IMR-90 (cell line): ENCODE results near the gene EXD2. TPM values are rescaled to one million over a fixed set of nuclear protein-coding genes. Genes with fewer than 3 reads are reported as not detected.

ENCODE experiments used
- ATAC-seq: fragments of 200-7000 bp; cut with Tn5 transposase; 2 replicates; pipeline ENCODE4 v1.9.1; 2020; ENCODE audit warnings: low read depth, mild to moderate bottlenecking, moderate library complexity
- BruUV-seq: library from RNA; stranded (reverse); fragments of 400-500 nt; replicated peaks from 2 replicates; lab custom pipeline; 2021; lab: Mats Ljungman, UMichigan
- CTCF ChIA-PET: fragments of 300-600 bp; formaldehyde crosslinking; extraction: SDS; loops from one replicate; lab custom pipeline; 2021; ENCODE audit warnings: antibody characterized with exemption; lab: Yijun Ruan, JAX
- POLR2A ChIA-PET: fragments of 300-600 bp; sonication (Branson Sonifier 250); formaldehyde crosslinking; loops from one replicate; lab custom pipeline; 2022; ENCODE audit warnings: antibody characterized with exemption; ENCODE audit not compliant: unreplicated experiment; lab: Charles Lee
- DNase-seq: peaks from one replicate; pipeline ENCODE4 v3.0.0; 2013
- H2AFZ ChIP-seq: replicated peaks from 2 replicates; pipeline ENCODE3; 2013; ENCODE audit warnings: low read length, mild to moderate bottlenecking; ENCODE audit not compliant: poor library complexity
- H2AK5ac ChIP-seq: 2 replicates; pipeline ENCODE4 v1.6.1; 2013; ENCODE audit warnings: low read depth, low read length, inconsistent platforms
- H2AK9ac ChIP-seq: replicated peaks from 2 replicates; pipeline ENCODE3; 2013; ENCODE audit warnings: mild to moderate bottlenecking, low read depth, low read length, moderate library complexity; ENCODE audit not compliant: poor library complexity
- H2BK120ac ChIP-seq: 2 replicates; pipeline ENCODE4 v1.6.1; 2013; ENCODE audit warnings: low read depth, low read length, inconsistent platforms
- H2BK15ac ChIP-seq: 3 replicates; pipeline ENCODE4 v1.6.1; 2013; ENCODE audit warnings: low read depth, low read length, inconsistent platforms
- H2BK20ac ChIP-seq: 2 replicates; pipeline ENCODE4 v1.6.1; 2013; ENCODE audit warnings: low read depth, mild to moderate bottlenecking, inconsistent platforms, low read length, moderate library complexity
- H2BK5ac ChIP-seq: 2 replicates; pipeline ENCODE4 v1.6.1; 2013; ENCODE audit warnings: mild to moderate bottlenecking, low read depth, low read length, inconsistent platforms; ENCODE audit not compliant: poor library complexity, severe bottlenecking
- H3K14ac ChIP-seq: replicated peaks from 2 replicates; pipeline ENCODE4 v1.6.1; 2013; ENCODE audit warnings: low read depth, low read length, inconsistent platforms
- H3K18ac ChIP-seq: 2 replicates; pipeline ENCODE4 v1.6.1; 2013; ENCODE audit warnings: low read depth, low read length, control low read depth
- H3K23ac ChIP-seq: 2 replicates; pipeline ENCODE4 v1.6.1; 2013; ENCODE audit warnings: low read depth, low read length, inconsistent platforms
- H3K27ac ChIP-seq: 2 replicates; pipeline ENCODE4 v1.5.1; 2013; ENCODE audit warnings: mild to moderate bottlenecking, control low read depth, low read length; ENCODE audit not compliant: insufficient read depth
- H3K27me3 ChIP-seq: 2 replicates; pipeline ENCODE4 v1.6.1; 2013; ENCODE audit warnings: low read length; ENCODE audit not compliant: control insufficient read depth, insufficient read depth
- H3K36me3 ChIP-seq: 2 replicates; pipeline ENCODE4 v1.6.1; 2013; ENCODE audit warnings: low read length, mixed read lengths; ENCODE audit not compliant: control insufficient read depth, insufficient read depth
- H3K4ac ChIP-seq: 2 replicates; pipeline ENCODE4 v1.6.1; 2013; ENCODE audit warnings: low read depth, low read length, inconsistent platforms
- H3K4me1 ChIP-seq: 2 replicates; pipeline ENCODE4 v1.6.1; 2013; ENCODE audit warnings: low read length, mixed read lengths; ENCODE audit not compliant: control insufficient read depth, insufficient read depth
- H3K4me2 ChIP-seq: 2 replicates; pipeline ENCODE4 v1.6.1; 2013; ENCODE audit warnings: low read depth, mild to moderate bottlenecking, control low read depth, low read length, moderate library complexity
- H3K4me3 ChIP-seq: 2 replicates; pipeline ENCODE4 v1.5.1; 2013; ENCODE audit warnings: low read depth, mild to moderate bottlenecking, control low read depth, low read length, moderate library complexity; ENCODE audit not compliant: insufficient read depth
- H3K56ac ChIP-seq: 2 replicates; pipeline ENCODE4 v1.6.1; 2013; ENCODE audit warnings: low read length, inconsistent platforms; ENCODE audit not compliant: insufficient read depth; ENCODE audit errors: extremely low read depth
- H3K79me1 ChIP-seq, 2 experiments: 2 replicates each; pipeline ENCODE4 v1.6.1; 2013; ENCODE audit warnings: low read length in 2 of 2, inconsistent platforms in 1 of 2, low read depth in 1 of 2
- H3K9ac ChIP-seq: 2 replicates; pipeline ENCODE4 v1.6.1; 2013; ENCODE audit warnings: low read depth, low read length, control low read depth
- H3K9me1 ChIP-seq: 2 replicates; pipeline ENCODE4 v1.6.1; 2013; ENCODE audit warnings: low read length, inconsistent platforms; ENCODE audit not compliant: insufficient read depth
- H3K9me3 ChIP-seq: 2 replicates; pipeline ENCODE4 v1.6.1; 2013; ENCODE audit warnings: low read length; ENCODE audit not compliant: control insufficient read depth, insufficient read depth
- H4K20me1 ChIP-seq: 2 replicates; pipeline ENCODE4 v1.6.1; 2013; ENCODE audit warnings: low read length, inconsistent platforms; ENCODE audit not compliant: insufficient read depth
- H4K5ac ChIP-seq: 2 replicates; pipeline ENCODE4 v1.6.1; 2013; ENCODE audit warnings: mild to moderate bottlenecking, low read depth, low read length, control low read depth
- H4K8ac ChIP-seq, 2 experiments: 2 replicates each; pipeline ENCODE4 v1.6.1; 2013; ENCODE audit warnings: low read depth in 2 of 2, low read length in 2 of 2, control low read depth in 1 of 2, inconsistent platforms in 1 of 2
- H4K91ac ChIP-seq: 2 replicates; pipeline ENCODE4 v1.6.1; 2013; ENCODE audit warnings: low read depth, low read length, inconsistent platforms; ENCODE audit not compliant: insufficient read depth
- BHLHE40 ChIP-seq: fragments of 150-350 bp; IDR thresholded peaks from 2 replicates; pipeline ENCODE4 v1.6.1; 2016; ENCODE audit warnings: mild to moderate bottlenecking, low read depth, low read length
- ELK1 ChIP-seq: fragments of 150-350 bp; IDR thresholded peaks from 2 replicates; pipeline ENCODE4 v1.6.1; 2016; ENCODE audit warnings: low read depth, mild to moderate bottlenecking, low read length, moderate library complexity, borderline replicate concordance
- FOS ChIP-seq: fragments of 150-350 bp; IDR thresholded peaks from 2 replicates; pipeline ENCODE4 v1.6.1; 2016; ENCODE audit warnings: low read depth, low read length
- USF2 ChIP-seq: fragments of 150-350 bp; IDR thresholded peaks from 2 replicates; pipeline ENCODE4 v1.6.1; 2017; ENCODE audit warnings: mild to moderate bottlenecking, antibody characterized with exemption, low read length, low read depth
- WGBS, 2 experiments: methylation state at CpG; one replicate each; pipeline versions ENCODE4 v1.1.5 to v1.1.7; 2013; ENCODE audit warnings: missing lambda C conversion rate in 2 of 2; ENCODE audit not compliant: insufficient read length in 1 of 2; ENCODE audit errors: extremely low coverage in 2 of 2; 5-methylcytosine and 5-hydroxymethylcytosine counted together
- dilution Hi-C: fragments of 300-500 bp; cut with HindIII; formaldehyde crosslinking; loops from one replicate; pipeline ENCODE4 v1.14.3; 2018; ENCODE audit warnings: low sequenced_read_pairs; ENCODE audit not compliant: unreplicated experiment
- in situ Hi-C: fragments of 300-500 bp; cut with MboI; formaldehyde crosslinking; loops from 3 replicates; pipeline ENCODE4 v1.14.3; 2019; ENCODE audit warnings: low sequenced_read_pairs, inconsistent platforms, mixed read lengths
- intact Hi-C: fragments of 100-400 bp; cut with micrococcal nuclease; formaldehyde crosslinking; loops from 2 replicates; pipeline ENCODE4 v1.10.0; 2022
- polyA plus RNA-seq, 3 experiments: library from polyadenylated mRNA; depleted of rRNA; stranded (reverse); fragments of >200 nt; gene quantifications; 2 replicates each; pipeline ENCODE4 v1.2.3, GENCODE V29; 2012; ENCODE audit warnings: low replicate concordance in 1 of 3
- total RNA-seq: library from RNA; depleted of rRNA; stranded (reverse); fragments of >200 nt; gene quantifications from 2 replicates; pipeline ENCODE4 v1.2.3, GENCODE V29; 2012

The EXD2 gene
- total and polyA plus RNA-seq, 2 of the 4 experiments (the other 2 are of a cell fraction): 11.0 to 13.3 TPM

- ATAC-seq (no peak), DNase-seq (no peak)
- H3K27ac ChIP-seq: no peak overlapping the region
- no peak overlapping the region for H2AK9ac ChIP-seq
- no peak overlapping the region for H3K4me2 ChIP-seq
- H3K27me3 ChIP-seq: no peaks in the 10 kb centered on the region
- H3K4me3 ChIP-seq: no peak overlapping the region
- dilution Hi-C loops: no loop called here
- H3K4ac ChIP-seq: no peak overlapping the region
- H2BK20ac ChIP-seq: no peak overlapping the region
- H4K5ac ChIP-seq: no peak overlapping the region
- ChIA-PET CTCF (no interaction called here), POLR2A (no interaction called here)
- intact Hi-C loops: no loop called here
- H3K56ac ChIP-seq: no peak overlapping the region
- H3K18ac ChIP-seq: no peak overlapping the region
- BruUV-seq: no TSS peak
- no peak overlapping the region for H4K91ac ChIP-seq
- no peak overlapping the region for H2BK15ac ChIP-seq
- H2AK5ac ChIP-seq: no peak overlapping the region
- peaks cover 5% of the 10 kb centered on the region; the same call in 1 of the 2 replicates for H4K20me1 ChIP-seq
- H3K9me3 ChIP-seq: no peaks in the 10 kb centered on the region
- no peak overlapping the region for H2AFZ ChIP-seq
- no peak overlapping the region for H2BK120ac ChIP-seq
- in situ Hi-C loops: no loop called here
- no peak overlapping the region for H3K23ac ChIP-seq
- no peak overlapping the region for H3K14ac ChIP-seq
- H3K36me3 ChIP-seq: no peaks in the 10 kb centered on the region
- H3K9me1 ChIP-seq: peaks cover 4% of the 10 kb centered on the region; the same call in 1 of the 2 replicates
- no peak overlapping the region for H4K8ac ChIP-seq
- H2BK5ac ChIP-seq: no peak overlapping the region
- H3K9ac ChIP-seq: no peak overlapping the region
- TF ChIP-seq ELK1 (no peak), BHLHE40 (no peak), USF2 (no peak), FOS (no peak)
- no CpG with 5 or more reads among the region's 10 CpGs for WGBS, 2 experiments
- peaks cover 17 to 20% of the 10 kb centered on the region in 2 experiments; a peak in 3 of 4 replicates for H3K79me1 ChIP-seq
- no peaks in the 10 kb centered on the region for H3K4me1 ChIP-seq
Measured at GRCh38 chr14:69199786-69200185, 8.5 kb downstream of the EXD2 start.
